CD4-positive, alpha-beta T cell treated with Interleukin-6 for 4 hours (primary cell): ENCODE measurements around the gene CCDC85C.
"Not testable (repeated sequence)": the region's sequence is repeated elsewhere in the genome, so short reads cannot be mapped to it uniquely, and the experiment has no call there.

ENCODE experiments used
- DNase-seq: peaks from one replicate; pipeline ENCODE4 v3.0.0-alpha.2; 2020; ENCODE audit warnings: mixed read lengths

CCDC85C gene

GRCh38 chr14:99603471-99604277, at the start of gene CCDC85C:
Gene CCDC85C (minus strand): TSS chr14:99604207. CDS start chr14:99603959, 248 bp downstream.
- DNase-seq, result peak; percentile 61

GRCh38 chr14:99651953-99652746, 48.1 kb upstream of the CCDC85C start:
- DNase-seq, result no peak

- no peak for DNase-seq
Measured at GRCh38 chr14:99650189-99650588, 46.2 kb upstream of the CCDC85C start.

- no peak for DNase-seq
Measured at GRCh38 chr14:99649643-99650042, 45.6 kb upstream of the CCDC85C start.

- DNase-seq, result no peak
Measured at GRCh38 chr14:99649219-99649618, 45.2 kb upstream of the CCDC85C start.

GRCh38 chr14:99648027-99648784, 44.2 kb upstream of the CCDC85C start:
- no peak for DNase-seq

- DNase-seq, result no peak
Measured at GRCh38 chr14:99647411-99647810, 43.4 kb upstream of the CCDC85C start.

GRCh38 chr14:99645545-99646505, 41.8 kb upstream of the CCDC85C start:
- no peak for DNase-seq

GRCh38 chr14:99644723-99645544, 40.9 kb upstream of the CCDC85C start, which contains the start of gene HHIPL1:
Gene HHIPL1 (plus strand): TSS chr14:99645129. CDS start chr14:99645208, 79 bp downstream.
- no peak for DNase-seq

GRCh38 chr14:99644035-99644587, 40.1 kb upstream of the CCDC85C start:
- no peak for DNase-seq

- DNase-seq, result no peak
Measured at GRCh38 chr14:99643343-99643742, 39.3 kb upstream of the CCDC85C start.

- not testable (repeated sequence) for DNase-seq
Measured at GRCh38 chr14:99642771-99643170, 38.8 kb upstream of the CCDC85C start.

GRCh38 chr14:99637624-99638023, 33.6 kb upstream of the CCDC85C start:
- DNase-seq, result no peak

GRCh38 chr14:99636487-99636886, 32.5 kb upstream of the CCDC85C start:
- no peak for DNase-seq

GRCh38 chr14:99635116-99635515, 31.1 kb upstream of the CCDC85C start:
- no peak for DNase-seq

- DNase-seq, result no peak
Measured at GRCh38 chr14:99634443-99634842, 30.4 kb upstream of the CCDC85C start.

- DNase-seq, result no peak
Measured at GRCh38 chr14:99633918-99634317, 29.9 kb upstream of the CCDC85C start.

- no peak for DNase-seq
Measured at GRCh38 chr14:99633141-99633540, 29.1 kb upstream of the CCDC85C start.

- DNase-seq, result no peak
Measured at GRCh38 chr14:99632410-99633035, 28.5 kb upstream of the CCDC85C start.

GRCh38 chr14:99630202-99630601, 26.2 kb upstream of the CCDC85C start:
- DNase-seq, result no peak
